COLO668 (cell line): ENCODE measurements around the gene HTR5A.

Experiments used
- DNase-seq: peaks from one replicate; lab custom pipeline; 2025; ENCODE audit not compliant: unreplicated experiment; lab: John Stamatoyannopoulos, UW

The HTR5A gene

DNA sequence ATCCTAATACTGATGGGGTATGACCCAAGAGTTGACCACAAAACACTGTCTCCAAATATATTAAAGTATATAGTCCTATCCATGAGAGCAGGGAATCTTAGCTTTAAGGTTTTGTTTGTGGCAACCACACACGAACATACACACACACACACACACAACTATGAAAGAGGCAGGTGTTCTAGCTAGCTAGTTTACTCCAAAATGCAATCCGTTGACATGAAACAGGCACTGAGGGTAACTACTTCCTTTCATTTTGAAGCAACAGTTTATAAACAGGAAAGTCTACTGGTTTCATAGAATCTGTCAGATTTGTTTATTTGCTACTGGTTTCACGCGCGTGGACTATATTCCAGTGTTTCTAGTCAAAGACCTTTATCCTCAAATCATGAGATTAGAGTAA is 14.8 kb downstream of the HTR5A start:
- no peak for DNase-seq

DNA sequence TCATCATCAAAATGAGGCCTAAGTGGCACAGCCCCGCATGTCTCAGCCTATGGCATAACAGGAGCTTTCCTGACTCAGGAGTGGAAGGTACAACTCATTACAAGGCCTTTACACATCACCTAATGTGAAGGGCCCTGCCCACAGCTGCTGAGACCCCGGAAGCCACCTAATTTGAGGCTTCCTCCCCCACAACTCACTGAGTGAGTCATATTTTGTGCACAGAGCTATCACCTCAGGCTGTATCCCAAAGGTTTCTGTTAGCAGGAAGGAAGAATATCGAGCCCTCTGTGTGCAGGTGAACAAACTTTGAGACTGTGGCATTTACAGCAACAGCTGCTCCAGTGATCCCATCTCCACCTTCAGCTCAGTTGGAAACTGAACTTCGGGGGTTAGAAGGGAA is 20.6 kb downstream of the HTR5A start:
- peak; percentile 47 for DNase-seq

GRCh38 chr7:155093596-155093995 is 23.5 kb downstream of the HTR5A start:
- no peak for DNase-seq

GRCh38 chr7:155094636-155095135 is 24.6 kb downstream of the HTR5A start:
- DNase-seq = no peak

DNA sequence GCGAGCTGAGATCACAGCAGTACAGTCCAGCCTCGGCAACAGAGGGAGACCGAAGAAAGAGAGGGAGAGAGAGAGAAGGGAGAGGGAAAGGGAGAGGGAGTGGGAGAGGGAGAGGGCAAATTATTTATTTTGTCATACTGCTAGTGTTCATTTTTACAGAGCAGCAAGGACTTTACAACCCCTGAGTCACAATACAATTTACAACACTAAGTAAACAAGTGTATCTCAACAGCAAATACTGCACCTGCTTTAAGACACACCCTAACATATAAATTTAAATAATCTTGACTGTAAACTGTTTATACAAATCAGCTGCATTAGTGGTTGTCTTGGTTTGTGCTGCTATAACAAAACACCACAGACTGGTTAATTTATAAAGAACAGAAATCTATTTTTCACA is 27.2 kb downstream of the HTR5A start:
- DNase-seq = no peak

GRCh38 chr7:155103839-155104238 is 33.7 kb downstream of the HTR5A start:
- DNase-seq = no peak

- DNase-seq = no peak
Measured at GRCh38 chr7:155104913-155105312, 34.8 kb downstream of the HTR5A start.

DNA sequence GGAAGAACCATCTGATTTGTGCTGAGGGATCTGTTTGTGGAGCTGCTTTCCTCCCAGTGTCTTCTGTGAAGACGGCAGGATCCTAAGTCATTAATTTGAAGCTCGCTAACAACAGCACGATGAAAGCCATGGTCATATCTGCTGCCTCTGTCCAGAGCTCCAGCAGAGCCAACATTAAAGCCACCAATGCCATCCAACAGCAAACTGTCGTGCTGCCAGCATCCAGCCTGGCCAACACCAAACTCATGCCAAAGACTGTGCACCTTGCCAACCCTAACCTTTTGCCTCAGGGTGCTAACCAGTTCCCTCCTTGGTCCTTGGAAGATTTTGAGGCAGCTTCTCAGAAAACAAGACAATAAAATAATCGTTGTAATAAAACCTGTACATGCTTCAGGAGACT is 36.2 kb downstream of the HTR5A start:
- DNase-seq = no peak

DNA sequence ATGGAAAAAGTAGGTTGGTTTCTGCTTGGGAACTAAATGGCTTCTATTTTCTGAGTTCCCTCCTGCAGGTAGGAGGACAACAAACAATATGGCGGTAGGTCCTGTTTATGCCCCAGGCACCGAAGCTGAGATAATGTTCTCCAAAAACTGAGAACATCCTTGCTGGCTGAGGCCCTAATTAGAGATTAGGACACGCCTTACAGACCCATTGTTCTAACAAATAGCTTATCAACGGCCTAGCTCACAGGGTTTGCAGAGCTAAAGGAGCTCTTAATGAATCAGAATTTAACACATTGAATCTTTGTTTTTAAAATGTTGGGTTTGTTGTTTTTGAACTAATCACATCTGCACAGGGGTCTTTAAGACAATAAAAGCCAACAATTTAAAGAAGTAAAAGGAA is 37.0 kb downstream of the HTR5A start:
- no peak for DNase-seq

DNA sequence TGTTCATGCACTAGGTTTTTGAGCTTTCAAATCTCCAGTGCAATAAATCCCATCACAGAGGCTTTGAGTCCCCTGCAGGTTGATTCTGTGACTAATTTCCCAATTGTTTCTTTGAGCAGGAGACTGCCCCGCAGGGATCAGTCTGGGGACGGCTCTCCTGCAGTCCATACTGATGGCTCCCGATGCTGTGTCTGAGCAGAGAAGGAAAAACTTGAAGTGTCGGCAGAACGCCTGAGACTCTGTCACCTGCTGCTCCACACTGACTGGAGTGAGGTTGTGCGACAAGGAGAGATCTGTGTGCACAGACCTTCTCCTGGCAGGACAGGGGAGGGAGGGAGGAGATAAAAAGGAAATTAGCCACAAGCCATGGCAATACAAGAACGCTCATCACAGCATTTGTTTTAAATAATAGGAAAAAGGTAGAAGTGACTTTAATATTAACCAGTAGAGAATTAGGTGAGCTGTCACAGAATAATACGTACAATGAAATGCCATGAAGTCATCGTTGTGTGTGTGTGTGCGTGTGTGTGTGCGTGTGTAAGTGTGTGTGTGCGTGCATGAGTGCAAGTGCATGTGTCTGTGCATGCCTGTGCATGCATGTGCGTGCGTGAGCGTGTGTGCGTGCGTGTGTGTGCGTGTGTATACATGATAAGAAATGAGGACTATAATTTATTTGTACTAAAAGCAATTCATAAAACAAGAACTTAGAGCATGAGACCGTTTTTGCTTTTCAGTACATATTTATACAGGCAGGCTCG is 38.2 kb downstream of the HTR5A start:
- no peak for DNase-seq

- DNase-seq = no peak
Measured at GRCh38 chr7:155109121-155109520, 39.0 kb downstream of the HTR5A start.

GRCh38 chr7:155115288-155115687 is 45.2 kb downstream of the HTR5A start:
- no peak for DNase-seq

DNA sequence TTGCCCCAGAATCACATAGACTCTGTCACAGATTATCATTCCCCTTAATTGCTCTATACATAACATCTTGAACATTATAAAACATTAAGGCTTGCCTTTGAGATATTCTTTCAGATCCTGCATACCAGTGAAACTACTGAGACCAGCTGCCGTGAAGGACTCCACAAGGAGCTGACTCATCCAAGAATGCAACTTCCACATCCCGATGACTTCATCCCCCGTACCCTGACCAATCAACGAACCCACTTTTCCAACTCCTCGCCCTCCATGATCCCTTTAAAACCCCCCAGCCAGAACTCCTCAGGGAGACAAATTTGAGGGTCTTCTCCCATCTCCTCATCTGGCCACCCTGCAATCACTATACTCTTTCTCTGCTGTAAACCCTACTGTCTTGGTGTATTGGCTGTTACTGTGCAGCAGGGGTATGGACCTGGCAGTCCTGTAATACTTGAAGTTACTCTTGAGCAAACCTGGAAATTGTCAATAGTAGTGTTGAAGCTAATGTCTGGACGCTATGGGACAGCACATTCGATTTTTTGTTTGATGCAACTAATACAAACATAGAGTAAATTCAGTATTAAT is 49.8 kb downstream of the HTR5A start:
- DNase-seq = no peak

- DNase-seq = no peak
Measured at GRCh38 chr7:155120460-155120859, 50.3 kb downstream of the HTR5A start.

DNA sequence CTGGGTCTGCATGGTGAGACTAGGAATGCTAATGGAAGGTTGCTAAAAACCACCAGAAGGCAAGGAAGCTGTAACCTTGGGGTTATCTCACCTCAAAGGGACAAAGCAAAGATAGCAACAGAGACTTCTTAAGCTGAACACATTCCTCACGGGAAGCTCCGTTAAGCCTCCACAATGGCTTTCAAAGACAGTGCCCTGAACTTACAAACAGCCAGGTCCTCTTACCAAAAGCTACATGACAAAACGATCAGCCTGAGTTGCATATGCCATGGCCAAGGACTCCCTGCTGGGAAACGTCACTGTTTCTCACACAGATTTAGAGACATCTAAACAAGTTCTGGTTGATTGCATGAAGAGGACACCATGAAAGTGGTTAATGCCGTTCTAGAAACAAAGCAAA is 52.7 kb downstream of the HTR5A start:
- DNase-seq = no peak

- no peak for DNase-seq
Measured at GRCh38 chr7:155123413-155123812, 53.3 kb downstream of the HTR5A start.

DNA sequence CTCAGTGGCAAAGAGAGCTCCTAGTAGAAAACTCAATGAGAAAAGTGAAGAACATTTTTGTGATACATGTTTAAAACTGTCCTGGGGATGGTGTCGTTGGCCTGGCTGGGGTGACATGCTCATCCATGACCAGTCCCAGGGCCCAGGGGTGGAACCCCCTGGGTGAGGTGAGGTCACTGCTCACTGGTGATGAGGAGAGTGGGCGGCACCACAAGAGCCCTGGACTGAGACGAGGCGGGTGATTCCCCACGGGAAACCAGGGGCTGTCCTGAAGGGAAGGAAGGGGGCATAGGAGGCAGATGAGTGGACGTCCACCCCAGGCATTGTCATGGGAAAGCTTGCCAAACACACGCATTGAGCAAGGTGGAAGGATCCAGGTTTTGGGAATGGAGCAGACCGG is 54.6 kb downstream of the HTR5A start:
- no peak for DNase-seq

GRCh38 chr7:155129186-155129585 is 59.1 kb downstream of the HTR5A start:
- no peak for DNase-seq

GRCh38 chr7:155129789-155130188 is 59.7 kb downstream of the HTR5A start:
- DNase-seq = no peak

GRCh38 chr7:155130493-155130892 is 60.4 kb downstream of the HTR5A start:
- DNase-seq = no peak

DNA sequence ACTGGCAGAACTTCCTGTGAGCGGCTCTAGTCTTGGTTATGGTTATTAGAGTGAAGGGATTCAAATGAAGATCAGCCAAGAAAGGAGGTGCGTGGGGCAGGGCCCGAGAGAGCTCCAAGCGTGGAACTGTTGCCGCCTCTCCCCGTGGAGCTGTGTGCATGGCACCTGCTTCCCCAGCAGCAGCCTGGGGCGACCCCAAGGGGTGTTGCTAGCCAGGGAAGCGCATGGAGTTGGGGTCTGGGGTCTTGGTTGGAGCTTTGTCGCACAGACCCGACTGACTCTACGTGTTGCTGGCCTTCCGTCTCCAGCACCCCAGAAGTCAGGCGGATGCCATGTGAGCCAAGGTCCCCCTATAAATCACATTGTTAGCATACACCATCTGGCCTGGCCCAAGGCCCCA is 61.0 kb downstream of the HTR5A start:
- no peak for DNase-seq

DNA sequence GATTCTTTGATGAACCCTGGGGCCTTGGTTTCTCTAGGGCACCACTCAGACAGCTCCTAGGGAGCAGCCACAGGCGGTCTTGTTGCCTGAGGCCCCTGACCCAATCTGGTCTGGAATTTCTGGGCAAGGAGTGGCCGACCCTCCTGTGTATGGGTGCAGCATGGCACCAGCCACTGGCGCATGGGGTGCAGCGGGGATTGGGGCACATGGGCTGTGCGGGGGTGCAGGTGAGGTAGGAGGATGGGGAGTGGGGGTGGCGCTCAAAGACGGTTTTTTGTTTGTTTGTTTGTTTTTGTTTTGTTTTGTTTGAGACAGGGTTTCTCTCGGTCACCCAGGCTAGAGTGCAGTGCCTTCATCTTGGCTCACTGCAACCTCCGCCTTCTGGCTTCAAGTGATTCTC is 62.3 kb downstream of the HTR5A start:
- DNase-seq = no peak
